Nephron progenitor cell (in vitro differentiated cells): ENCODE results near the gene CAMK2D.
A peak's percentile ranks its signal among the peaks of the same experiment; 100 is the strongest.

Experiments used
- DNase-seq: peaks from one replicate; pipeline ENCODE4 v3.0.0; 2021
- H3K27ac Mint-ChIP-seq: 2 replicates; pipeline ENCODE4 v1.8.0; 2021; ENCODE audit warnings: mild to moderate bottlenecking, moderate library complexity, mixed read lengths
- H3K27me3 Mint-ChIP-seq: 2 replicates; pipeline ENCODE4 v1.8.0; 2021; ENCODE audit warnings: mild to moderate bottlenecking, low read depth, mixed read lengths; ENCODE audit not compliant: poor library complexity
- H3K36me3 Mint-ChIP-seq: 2 replicates; pipeline ENCODE4 v1.8.0; 2021; ENCODE audit warnings: low read depth, mixed read lengths
- H3K4me1 Mint-ChIP-seq: 2 replicates; pipeline ENCODE4 v1.8.0; 2021; ENCODE audit warnings: mixed read lengths
- H3K4me3 Mint-ChIP-seq: 2 replicates; pipeline ENCODE4 v1.8.0; 2021; ENCODE audit warnings: mild to moderate bottlenecking, moderate library complexity, mixed read lengths
- H3K9me3 Mint-ChIP-seq: 2 replicates; pipeline ENCODE4 v1.8.0; 2021; ENCODE audit warnings: mild to moderate bottlenecking, moderate library complexity, mixed read lengths
- TF ChIP-seq, protein P1 (sequence below): fragments of 200-600 bp; sonication (generic); IDR thresholded peaks from 2 replicates; pipeline ENCODE4 v1.5.0; 2021; ENCODE audit warnings: antibody characterized with exemption

The CAMK2D gene

GRCh38 chr4:113601636-113602035 is 159.9 kb downstream of the CAMK2D start:
- no peak for DNase-seq
- peaks cover 10% of the 10 kb centered on the region for H3K9me3 Mint-ChIP-seq
- peaks cover 24% of the 10 kb centered on the region for H3K36me3 Mint-ChIP-seq
- H3K4me1 Mint-ChIP-seq, result peaks cover 4% of the 10 kb centered on the region
- no peak overlapping the region for H3K27ac Mint-ChIP-seq
- TF ChIP-seq, protein P1, sequence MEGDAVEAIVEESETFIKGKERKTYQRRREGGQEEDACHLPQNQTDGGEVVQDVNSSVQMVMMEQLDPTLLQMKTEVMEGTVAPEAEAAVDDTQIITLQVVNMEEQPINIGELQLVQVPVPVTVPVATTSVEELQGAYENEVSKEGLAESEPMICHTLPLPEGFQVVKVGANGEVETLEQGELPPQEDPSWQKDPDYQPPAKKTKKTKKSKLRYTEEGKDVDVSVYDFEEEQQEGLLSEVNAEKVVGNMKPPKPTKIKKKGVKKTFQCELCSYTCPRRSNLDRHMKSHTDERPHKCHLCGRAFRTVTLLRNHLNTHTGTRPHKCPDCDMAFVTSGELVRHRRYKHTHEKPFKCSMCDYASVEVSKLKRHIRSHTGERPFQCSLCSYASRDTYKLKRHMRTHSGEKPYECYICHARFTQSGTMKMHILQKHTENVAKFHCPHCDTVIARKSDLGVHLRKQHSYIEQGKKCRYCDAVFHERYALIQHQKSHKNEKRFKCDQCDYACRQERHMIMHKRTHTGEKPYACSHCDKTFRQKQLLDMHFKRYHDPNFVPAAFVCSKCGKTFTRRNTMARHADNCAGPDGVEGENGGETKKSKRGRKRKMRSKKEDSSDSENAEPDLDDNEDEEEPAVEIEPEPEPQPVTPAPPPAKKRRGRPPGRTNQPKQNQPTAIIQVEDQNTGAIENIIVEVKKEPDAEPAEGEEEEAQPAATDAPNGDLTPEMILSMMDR, result no peak
- no peaks in the 10 kb centered on the region for H3K27me3 Mint-ChIP-seq
- H3K4me3 Mint-ChIP-seq, result no peak overlapping the region

DNA sequence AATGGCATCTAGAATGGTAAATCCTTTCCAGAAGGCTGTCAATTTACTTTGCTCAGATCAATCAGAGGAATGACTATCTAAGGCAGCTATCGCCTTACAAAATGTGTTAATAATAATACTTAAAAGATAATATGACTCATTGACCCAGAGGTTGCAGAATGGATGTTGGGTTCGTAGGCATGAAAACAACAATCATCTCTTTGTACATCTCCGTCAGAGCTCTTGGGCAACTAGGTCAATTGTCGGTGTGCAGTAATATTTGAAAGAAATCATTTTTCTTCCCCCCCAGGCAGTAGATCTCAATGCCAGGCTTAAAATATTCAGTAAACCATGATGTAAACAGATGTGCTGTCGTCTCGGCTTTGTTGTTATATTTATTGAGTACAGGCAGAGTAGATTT is 165.1 kb downstream of the CAMK2D start:
- Mint-ChIP-seq H3K4me3 (no peak overlapping the region), H3K27ac (no peak overlapping the region), H3K4me1 (no peaks in the 10 kb centered on the region), H3K9me3 (no peaks in the 10 kb centered on the region), H3K36me3 (peaks cover 5% of the 10 kb centered on the region), H3K27me3 (no peaks in the 10 kb centered on the region)
- TF ChIP-seq, protein P1, result no peak
- DNase-seq, result no peak

DNA sequence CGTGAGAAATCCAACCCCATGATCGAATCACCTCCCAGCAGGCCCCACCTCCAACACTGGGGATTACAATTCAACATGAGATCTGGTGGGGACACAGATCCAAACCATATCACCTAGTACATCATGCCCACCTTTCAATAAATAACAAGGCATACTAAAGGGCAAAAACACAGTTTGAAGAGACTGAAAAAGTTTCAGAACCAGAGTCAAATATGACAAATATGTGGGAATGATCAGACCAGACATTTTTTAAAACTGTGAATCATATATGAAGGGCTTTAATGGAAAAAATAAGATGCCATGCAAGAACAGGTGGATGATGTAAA is 167.3 kb downstream of the CAMK2D start:
- H3K4me3 Mint-ChIP-seq, result no peak overlapping the region
- no peaks in the 10 kb centered on the region for H3K9me3 Mint-ChIP-seq
- peaks cover 5% of the 10 kb centered on the region for H3K36me3 Mint-ChIP-seq
- no peaks in the 10 kb centered on the region for H3K4me1 Mint-ChIP-seq
- H3K27me3 Mint-ChIP-seq, result no peaks in the 10 kb centered on the region
- TF ChIP-seq, protein P1, result no peak
- no peak for DNase-seq
- no peak overlapping the region for H3K27ac Mint-ChIP-seq

- TF ChIP-seq, protein P1, result no peak
- Mint-ChIP-seq H3K27me3 (no peaks in the 10 kb centered on the region), H3K4me3 (no peak overlapping the region), H3K9me3 (no peaks in the 10 kb centered on the region), H3K27ac (peak overlapping the region; percentile 36), H3K4me1 (no peaks in the 10 kb centered on the region), H3K36me3 (peaks cover 5% of the 10 kb centered on the region)
- DNase-seq, result no peak
These were observed 167.9 kb downstream of the CAMK2D start for GRCh38 chr4:113593400-113594230.

DNA sequence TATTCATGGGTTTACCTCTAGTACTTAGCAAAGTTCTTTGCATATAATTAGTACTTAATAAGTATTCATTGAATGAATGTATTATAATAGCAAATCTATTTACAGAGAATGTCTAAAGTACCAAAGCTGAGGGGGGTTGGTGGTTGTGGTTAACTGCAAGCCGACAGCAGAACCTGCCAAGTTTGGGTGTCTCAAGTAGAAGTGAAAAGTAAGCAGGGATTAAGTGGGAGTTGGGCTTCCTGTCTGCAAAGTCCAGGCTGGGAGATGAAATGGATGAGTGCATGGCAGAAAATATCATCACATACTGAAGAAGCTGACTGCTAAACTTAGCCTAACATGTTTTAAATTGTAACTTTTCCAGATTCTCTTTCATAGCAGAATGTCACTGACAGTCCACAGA is 169.6 kb downstream of the CAMK2D start:
- H3K27ac Mint-ChIP-seq, result no peak overlapping the region
- H3K9me3 Mint-ChIP-seq, result no peaks in the 10 kb centered on the region
- H3K4me3 Mint-ChIP-seq, result no peak overlapping the region
- TF ChIP-seq, protein P1, result no peak
- H3K4me1 Mint-ChIP-seq, result no peaks in the 10 kb centered on the region
- no peaks in the 10 kb centered on the region for H3K27me3 Mint-ChIP-seq
- no peak for DNase-seq
- peaks cover under 1% of the 10 kb centered on the region for H3K36me3 Mint-ChIP-seq
